GM21423 (cell line): ENCODE measurements around the gene STRN3.

Source experiments
- ATAC-seq: cut with Tn5 transposase; IDR thresholded peaks from one replicate; pipeline ENCODE4 v1.9.1; 2021; ENCODE audit warnings: mild to moderate bottlenecking, moderate library complexity; ENCODE audit not compliant: unreplicated experiment

The STRN3 gene

DNA sequence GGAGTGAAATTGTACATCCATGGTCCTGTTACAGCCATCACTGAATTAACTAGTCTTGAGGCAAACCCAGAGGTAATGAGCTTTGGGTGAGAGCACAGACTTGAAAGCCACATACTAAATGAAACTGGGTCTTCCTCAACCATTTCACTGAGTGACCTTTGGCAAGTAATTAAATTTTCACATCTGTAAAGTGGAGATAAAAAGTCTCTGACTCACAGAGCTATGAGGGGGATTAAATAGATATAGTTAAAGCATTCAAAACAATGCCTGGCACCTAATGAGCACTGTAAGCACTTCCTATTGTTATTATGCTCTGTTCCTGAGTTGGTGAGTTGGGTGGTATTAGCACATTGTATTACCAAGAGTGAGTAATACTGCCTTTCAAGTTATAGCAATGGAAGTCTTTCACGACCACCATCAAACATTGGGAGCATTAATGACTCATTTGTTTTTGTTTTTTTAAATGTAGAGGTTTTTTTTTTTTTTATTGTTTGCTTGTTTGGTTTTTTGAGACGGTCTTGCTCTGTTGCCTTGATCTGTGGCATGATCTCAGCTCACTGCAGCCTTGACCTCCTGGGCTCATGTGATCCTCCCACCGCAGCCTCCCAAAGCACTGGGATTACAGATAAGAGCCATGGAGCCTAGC lies 12.5 kb upstream of the STRN3 start:
- no peak for ATAC-seq

DNA sequence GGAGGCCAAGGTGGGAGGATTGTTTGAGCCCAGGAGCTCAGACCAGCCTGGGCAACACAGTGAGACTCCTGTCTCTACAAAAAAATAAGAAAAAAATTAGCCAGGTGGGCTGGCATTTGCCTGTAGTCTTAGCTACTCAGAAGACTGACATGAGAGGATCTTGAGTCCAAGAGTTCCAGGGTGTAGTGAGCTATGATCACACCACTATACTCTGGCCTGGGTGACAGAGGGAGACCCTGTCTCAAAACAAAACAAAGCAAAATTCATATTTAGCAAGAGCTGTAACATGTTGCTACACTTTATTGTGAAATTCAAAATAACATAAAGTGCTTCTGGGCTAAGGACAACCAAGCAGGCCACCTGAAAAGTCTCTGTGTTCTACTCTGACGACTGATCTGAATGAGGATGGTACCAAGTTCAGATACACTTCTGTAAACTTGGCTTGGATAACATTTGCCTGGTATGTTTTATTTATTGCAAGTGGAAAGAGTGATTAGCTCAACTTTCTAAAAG lies 11.6 kb upstream of the STRN3 start:
- ATAC-seq = no peak

DNA sequence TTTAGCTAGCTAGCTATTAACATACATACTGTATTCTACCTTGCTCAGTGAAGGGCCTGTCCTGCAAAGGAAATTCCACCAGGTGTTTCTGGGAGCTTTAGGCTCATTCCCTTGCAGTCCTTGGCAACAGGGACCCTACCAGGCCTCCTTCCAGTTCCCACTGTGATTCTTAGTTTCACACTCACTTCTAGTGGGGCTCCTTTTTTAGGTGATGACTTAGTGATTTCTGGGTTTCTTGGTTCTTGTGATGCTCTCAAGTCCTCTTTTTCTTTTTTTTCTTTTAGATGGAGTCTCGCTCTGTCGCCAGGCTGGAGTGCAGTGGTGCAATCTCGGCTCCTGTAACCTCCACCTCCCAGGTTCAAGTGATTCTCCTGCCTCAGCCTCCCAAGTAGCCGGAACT lies 10.4 kb upstream of the STRN3 start:
- no peak for ATAC-seq

DNA sequence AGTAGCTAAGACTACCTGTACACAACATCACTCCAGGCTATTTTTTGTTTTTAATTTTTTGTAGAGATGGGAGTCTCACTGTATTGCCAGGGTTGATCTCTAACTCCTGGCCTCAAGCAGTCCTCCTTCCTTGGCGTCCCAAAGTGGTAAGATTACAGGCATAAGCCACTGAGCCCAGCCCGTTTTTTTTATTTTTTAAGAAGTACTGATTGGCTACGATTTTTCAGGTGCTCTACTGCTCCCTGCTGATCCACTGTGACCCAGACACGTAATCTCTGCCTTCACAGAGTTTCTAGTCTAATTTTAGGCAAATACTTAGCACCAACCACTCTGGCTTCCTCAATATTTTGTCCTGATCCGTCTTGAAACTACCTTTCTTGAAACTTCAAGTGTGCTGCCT lies 4.3 kb upstream of the STRN3 start:
- no peak for ATAC-seq

DNA sequence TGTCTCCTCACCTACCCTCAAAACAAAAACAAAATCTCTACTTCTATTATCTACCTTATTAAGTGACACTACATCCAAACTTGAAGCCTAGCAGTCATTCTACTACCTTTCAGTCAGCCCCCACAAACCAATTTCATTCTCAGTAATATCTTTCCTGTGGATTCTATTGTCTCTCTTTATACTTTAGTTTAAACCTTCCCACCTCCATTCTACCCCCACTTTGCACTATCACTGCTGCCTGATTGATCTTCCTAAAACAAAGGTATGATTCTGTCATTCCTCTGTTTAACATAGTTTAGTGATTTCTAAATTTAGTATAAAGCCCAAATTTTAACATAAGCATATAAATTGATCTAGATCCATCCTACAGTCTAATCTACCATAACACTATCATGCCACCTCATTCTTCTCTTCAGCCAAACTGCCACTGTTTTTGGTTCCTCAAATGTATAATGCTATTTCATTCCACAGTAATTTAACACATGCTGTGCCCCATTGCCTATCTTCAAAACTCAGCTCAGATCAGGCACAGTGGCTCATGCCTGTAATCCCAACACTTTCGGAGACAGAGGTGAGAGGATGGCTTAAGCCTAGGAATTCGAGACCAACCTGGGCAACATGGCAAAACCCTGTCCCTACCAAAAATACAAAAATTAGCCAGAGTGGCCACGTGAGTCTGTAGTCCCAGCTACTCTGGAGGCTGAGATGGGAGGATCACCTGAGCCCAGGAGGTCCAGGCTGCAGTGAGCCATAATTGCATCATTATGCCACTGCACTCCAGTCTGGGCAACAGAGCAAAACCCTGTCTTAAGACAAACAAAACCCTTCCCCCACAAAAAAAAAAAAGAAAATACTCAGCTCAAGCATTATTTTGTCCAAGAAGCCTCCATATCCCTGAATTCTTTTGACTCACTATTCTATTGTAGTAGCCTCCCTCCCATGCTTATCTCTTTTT lies 3.1 kb upstream of the STRN3 start:
- ATAC-seq = no peak

GRCh38 chr14:31027847-31028246 lies 1.7 kb upstream of the STRN3 start:
- no peak for ATAC-seq

- peak; percentile 93 for ATAC-seq
These were observed 464 bp upstream of the STRN3 start for GRCh38 chr14:31026450-31027235.

DNA sequence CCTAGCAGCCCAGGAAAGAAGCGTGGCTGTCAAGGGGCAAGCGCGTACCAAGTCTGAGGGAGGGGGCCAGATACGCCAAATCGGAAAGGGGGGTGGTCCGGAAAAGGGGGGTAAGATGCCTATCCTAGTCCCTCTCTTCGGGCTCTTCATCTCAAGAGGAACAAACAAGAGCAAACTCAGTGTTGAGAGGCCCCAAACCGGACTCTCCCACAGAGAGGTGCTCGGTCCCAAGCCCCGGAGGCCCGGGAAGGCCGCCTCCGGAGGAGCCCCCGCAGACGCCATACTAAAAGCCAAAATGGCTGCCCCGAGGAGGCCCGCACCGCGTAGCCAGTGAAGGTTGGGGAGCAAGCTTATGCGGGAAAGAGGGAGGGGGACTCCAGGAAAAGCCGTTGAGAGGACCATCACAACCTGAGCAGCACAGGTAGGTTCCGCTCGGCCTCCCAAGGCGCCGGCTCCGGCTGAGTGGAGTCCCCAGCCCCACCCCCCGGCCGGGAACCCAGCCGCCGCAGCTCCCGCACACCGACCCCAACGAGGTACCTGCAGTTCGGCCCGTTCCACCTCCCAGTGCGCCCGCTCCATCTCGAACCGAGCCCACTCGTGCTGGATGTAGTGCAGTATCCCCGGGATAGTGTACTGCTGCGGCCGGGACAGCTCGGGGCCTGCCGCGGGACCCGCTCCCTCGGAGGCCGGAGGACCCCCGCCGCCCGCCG lies 657 bp downstream of the STRN3 start, which contains the start of gene AP4S1:
AP4S1 (plus strand) TSS at position 283 of the 710 bp plus-strand sequence. CDS start 40,548 bp downstream, outside the sequence.
- ATAC-seq = no peak

DNA sequence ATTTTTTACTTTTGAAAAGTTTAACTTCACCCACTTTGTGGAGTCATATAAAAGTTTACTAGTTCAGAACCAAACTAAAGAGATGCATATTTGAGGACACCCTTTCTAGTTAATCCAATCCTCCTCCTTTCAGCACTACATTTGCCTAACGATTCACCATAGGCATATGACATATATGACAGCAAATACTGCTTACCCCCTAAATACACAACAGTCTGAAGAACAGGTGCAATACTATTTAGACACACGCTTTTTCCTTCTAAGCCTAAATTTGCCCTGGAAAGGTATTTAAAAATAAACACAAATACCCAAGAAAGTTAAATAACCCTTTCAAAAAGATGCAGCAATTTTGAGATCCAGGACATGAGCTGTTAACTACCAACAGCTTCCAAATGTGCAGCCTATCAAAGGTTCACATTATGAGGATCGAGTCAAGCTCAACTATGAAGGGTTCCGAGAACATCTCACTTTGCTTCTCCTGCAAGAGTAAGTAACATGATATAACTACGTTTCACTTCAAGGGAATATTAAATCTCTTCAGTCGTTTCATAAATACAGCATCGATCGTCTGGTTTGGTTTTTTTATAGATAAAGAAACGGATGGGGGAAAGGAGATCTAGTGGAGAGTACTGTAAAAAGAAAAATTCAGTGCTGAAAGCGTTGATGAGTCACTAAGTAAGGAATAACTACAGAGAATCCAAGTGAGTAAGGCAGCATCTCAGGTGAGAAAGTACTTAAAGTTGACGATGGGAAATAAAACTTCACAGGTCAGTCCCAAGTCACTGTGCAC lies 1.4 kb downstream of the STRN3 start:
- ATAC-seq = no peak

DNA sequence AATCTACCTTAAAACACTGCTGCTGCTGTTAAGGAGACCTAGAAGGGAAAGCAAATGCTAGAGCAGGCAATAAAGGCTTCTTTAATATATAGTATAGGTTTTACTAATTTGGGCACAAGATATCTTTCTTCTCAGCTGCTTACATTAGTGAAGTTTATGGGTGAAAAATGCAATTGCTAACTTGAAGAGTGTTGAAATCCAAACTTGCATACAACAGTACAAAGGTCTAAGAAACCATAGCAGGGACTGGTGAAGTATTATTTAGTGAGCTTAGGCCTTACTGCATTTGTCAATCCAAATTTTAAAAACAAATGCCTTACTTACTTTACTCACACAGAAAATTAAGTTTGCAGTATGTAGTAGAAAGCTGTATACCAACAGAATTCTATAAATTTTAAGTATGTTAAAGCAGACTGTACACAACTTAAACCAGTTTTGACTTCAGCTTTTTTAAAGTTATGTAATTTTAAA lies 2.1 kb downstream of the STRN3 start:
- no peak for ATAC-seq

DNA sequence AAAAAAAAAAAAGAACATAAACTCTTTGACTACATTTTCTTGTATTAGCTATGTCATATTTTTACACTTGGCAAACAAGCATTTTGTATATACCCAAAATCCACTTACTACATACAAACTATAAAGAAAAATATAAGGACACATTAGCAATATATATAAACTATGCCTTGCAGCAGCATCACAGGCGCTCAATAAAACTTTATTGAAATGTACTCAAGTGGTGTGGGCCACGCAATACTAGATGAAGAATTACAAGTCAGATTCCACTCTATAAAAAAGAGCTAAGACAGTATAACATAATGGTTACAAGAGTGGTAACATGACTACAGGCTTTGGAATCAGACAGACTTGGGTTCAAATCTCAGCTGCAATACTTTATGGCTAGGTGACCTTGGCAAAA lies 3.8 kb downstream of the STRN3 start:
- no peak for ATAC-seq

GRCh38 chr14:31021576-31021949 lies 4.6 kb downstream of the STRN3 start:
- ATAC-seq = no peak

GRCh38 chr14:31020834-31021575 lies 5.2 kb downstream of the STRN3 start:
- ATAC-seq = no peak

DNA sequence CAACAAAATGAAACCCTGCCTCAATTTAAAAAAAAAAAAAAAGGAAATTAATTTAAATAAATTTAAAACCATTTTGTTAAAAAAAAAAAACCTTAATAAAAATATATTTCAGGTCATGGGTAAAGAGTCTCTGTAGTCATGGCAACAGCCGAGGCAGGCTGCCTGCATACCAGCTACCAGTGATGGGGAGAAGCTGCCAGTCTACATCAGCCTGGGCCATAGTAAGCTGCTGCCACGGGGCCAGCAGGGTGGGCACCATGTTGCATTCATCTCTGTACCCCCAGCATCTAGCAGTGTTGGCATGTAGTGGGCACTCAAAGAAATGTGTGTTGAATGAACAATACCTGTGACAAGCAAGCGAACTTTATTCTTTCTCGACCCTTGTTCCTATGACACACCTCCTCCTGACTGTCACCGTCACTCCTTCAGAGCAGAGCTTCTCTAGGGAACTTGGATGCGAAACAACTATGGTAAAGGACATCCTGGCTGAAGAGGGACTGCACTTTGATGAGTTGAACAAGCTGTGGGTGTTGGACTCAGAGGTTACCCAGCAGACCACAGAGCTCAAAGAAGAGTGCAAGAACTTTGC lies 8.0 kb downstream of the STRN3 start:
- ATAC-seq = no peak

GRCh38 chr14:31013841-31014240 lies 12.3 kb downstream of the STRN3 start:
- no peak for ATAC-seq

- ATAC-seq = no peak
These were observed 15.2 kb downstream of the STRN3 start for GRCh38 chr14:31010935-31011334.

DNA sequence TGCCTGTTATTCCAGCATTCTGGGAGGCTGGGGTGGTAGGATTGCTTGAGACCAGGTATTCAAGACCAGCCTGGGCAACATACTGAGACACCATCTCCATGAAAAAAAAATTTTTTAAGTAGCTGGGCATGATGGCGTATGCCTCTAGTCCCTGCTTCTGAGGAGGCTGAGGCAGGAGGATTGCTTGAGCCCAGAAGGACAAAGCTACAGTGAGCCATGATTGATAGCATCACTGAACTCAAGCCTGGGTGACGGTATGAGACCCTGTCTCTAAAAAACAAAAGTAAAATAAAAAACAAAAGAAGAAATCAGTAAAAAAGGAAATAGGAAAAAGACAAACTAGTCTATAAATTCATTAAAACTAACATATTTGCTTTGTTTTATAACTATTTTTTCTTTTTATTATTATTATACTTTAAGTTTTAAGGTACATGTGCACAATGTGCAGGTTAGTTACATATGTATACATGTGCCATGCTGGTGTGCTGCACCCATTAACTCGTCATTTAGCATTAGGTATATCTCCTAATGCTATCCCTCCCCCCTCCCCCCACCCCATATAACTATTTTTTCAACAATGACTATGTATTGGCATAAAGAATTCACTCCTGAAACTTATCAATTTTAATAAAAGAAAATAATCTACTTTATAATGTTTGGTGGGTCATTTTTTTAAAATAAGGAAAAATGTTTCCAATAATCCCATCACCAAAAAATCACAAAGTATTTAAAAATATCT lies 16.2 kb downstream of the STRN3 start:
- no peak for ATAC-seq

DNA sequence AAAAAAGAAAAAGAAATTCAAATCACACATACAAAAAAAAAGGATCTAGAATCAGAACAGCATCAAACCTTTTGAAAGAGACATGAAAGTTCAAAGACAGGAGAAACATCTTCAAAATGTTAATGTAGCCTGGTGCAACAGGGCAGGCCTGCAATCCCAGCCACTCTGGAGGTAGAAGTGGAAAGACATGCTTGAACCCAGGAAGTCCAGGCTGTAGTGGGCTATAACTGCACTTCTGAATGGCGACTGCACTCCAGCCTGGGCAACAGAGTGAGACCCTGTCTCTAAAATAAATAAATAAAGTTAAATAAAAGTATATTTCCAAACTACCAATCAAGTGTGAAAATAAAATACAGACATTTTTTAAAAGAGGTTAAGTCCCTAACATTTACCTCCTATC lies 19.5 kb downstream of the STRN3 start:
- no peak for ATAC-seq
